GM21381 (cell line): Measurements from ENCODE around the gene CLDN20.
"Not testable (repeated sequence)": the region's sequence is repeated elsewhere in the genome, so short reads cannot be mapped to it uniquely, and the experiment has no call there.

Experiments used
- ATAC-seq: cut with Tn5 transposase; IDR thresholded peaks from one replicate; pipeline ENCODE4 v1.9.1; 2021; ENCODE audit warnings: mild to moderate bottlenecking, moderate library complexity; ENCODE audit not compliant: unreplicated experiment

Gene CLDN20

GRCh38 chr6:155309150-155309549 is 45.3 kb downstream of the CLDN20 start:
- no peak for ATAC-seq

- no peak for ATAC-seq
Observed at GRCh38 chr6:155310596-155310995, 46.8 kb downstream of the CLDN20 start.

GRCh38 chr6:155311086-155311485 is 47.3 kb downstream of the CLDN20 start:
- no peak for ATAC-seq

- no peak for ATAC-seq
Observed at GRCh38 chr6:155311583-155311982, 47.8 kb downstream of the CLDN20 start.

- not testable (repeated sequence) for ATAC-seq
Observed at GRCh38 chr6:155312950-155313349, 49.1 kb downstream of the CLDN20 start.

- ATAC-seq = peak; percentile 13
Observed at GRCh38 chr6:155313602-155314091, 49.8 kb downstream of the CLDN20 start.

GRCh38 chr6:155314092-155314772 is 50.4 kb downstream of the CLDN20 start, which contains the start of gene TFB1M:
Gene TFB1M, minus strand, starts transcription at chr6:155314484. Its CDS starts 56 bp downstream, at chr6:155314428.
- ATAC-seq = peak; percentile 96

GRCh38 chr6:155314773-155315515 is 51.1 kb downstream of the CLDN20 start:
- peak; percentile 52 for ATAC-seq

- no peak for ATAC-seq
Observed at GRCh38 chr6:155315516-155315871, 51.7 kb downstream of the CLDN20 start.

GRCh38 chr6:155316419-155316818 is 52.6 kb downstream of the CLDN20 start:
- ATAC-seq = no peak

GRCh38 chr6:155317186-155317585 is 53.4 kb downstream of the CLDN20 start:
- no peak for ATAC-seq

- no peak for ATAC-seq
Observed at GRCh38 chr6:155319902-155320301, 56.1 kb downstream of the CLDN20 start.

GRCh38 chr6:155324172-155324571 is 60.4 kb downstream of the CLDN20 start:
- no peak for ATAC-seq

GRCh38 chr6:155324993-155325392 is 61.2 kb downstream of the CLDN20 start:
- ATAC-seq = no peak

GRCh38 chr6:155325700-155326516 is 62.1 kb downstream of the CLDN20 start:
- no peak for ATAC-seq
